Colonic mucosa (tissue), 4 donors: Measurements from ENCODE around the gene SH2D7. TPM values are rescaled to one million over a fixed set of nuclear protein-coding genes. Genes with fewer than 3 reads are reported as not detected.
A peak's percentile ranks its signal among the peaks of the same experiment; 100 is the strongest.

Experiments
- DNase-seq: peaks from one replicate; pipeline ENCODE4 v3.0.0-alpha.2; 2020
- H3K27ac ChIP-seq: fragments of 200-600 bp; one replicate; pipeline ENCODE4 v1.8.0; 2021
- H3K27me3 ChIP-seq: fragments of 200-600 bp; one replicate; pipeline ENCODE4 v1.8.0; 2021
- H3K36me3 ChIP-seq: fragments of 200-600 bp; one replicate; pipeline ENCODE4 v1.8.0; 2021
- H3K4me1 ChIP-seq: fragments of 200-600 bp; one replicate; pipeline ENCODE4 v1.8.0; 2021; ENCODE audit warnings: mild to moderate bottlenecking
- H3K4me3 ChIP-seq: fragments of 200-600 bp; one replicate; pipeline ENCODE4 v1.8.0; 2021
- H3K9ac ChIP-seq, 2 donors: one replicate each; pipeline ENCODE4 v1.7.0; 2013; ENCODE audit warnings: control low read depth in 2 of 2, low read depth in 2 of 2, low read length in 2 of 2
- H3K9me3 ChIP-seq: fragments of 200-600 bp; one replicate; pipeline ENCODE4 v1.8.0; 2021
- CTCF ChIP-seq: fragments of 200-600 bp; IDR thresholded peaks from one replicate; pipeline ENCODE4 v1.8.0; 2022; ENCODE audit warnings: antibody characterized with exemption, mild to moderate bottlenecking
- intact Hi-C: fragments of 100-400 bp; cut with DNase I; formaldehyde crosslinking; loops from one replicate; pipeline ENCODE4 v1.14.1; 2022
- total RNA-seq, 2 donors: library from RNA; stranded (reverse); fragmentation: NEBNext Ultra II Directional in 1 of 2; extraction: Animal tissue kit (Norgen Biotek cat#: 25700) in 1 of 2; gene quantifications; one replicate each; pipeline ENCODE4 v1.2.1, GENCODE V29; 2021
- donor health status: healthy.
- donor health status: DM: no; HTN: no; CAD: no.
- donor health status: DM: no; HTN: no; CAD: no.

Gene SH2D7
- total RNA-seq, 2 donors from 2014 or later: 0.58 to 1.6 TPM

DNA sequence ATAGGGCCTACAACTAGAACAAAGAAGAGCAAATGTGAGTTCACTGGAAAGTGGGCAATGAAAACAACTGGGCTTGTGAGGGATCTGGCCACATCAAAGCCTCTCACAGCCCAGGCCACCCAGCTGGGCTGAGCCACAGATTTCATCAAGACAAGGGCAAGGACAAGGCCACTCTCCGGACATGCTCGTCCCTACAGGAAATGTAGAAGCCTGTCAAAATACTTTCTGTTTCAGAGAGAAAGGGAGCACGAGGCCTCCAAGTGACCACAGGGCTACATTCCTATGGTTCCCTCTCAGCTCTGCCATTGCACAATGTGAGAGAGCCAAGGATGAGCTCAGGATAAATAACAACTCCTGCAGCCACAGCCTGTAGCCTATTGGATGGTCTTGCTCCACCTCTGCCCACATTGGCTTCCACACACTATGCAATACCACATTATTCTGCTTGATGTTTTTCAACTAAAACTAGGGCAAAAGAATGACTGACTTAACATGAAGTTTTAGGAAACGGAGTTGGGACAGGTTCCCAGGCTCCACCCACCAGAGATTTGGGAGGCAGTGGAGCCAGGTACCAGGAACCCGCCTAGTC lies 27.0 kb upstream of the SH2D7 start:
- H3K9me3 ChIP-seq: no peaks in the 10 kb centered on the region
- peaks cover 32% of the 10 kb centered on the region for H3K4me1 ChIP-seq
- H3K27me3 ChIP-seq: no peaks in the 10 kb centered on the region
- TF ChIP-seq CTCF: no peak
- peak overlapping the region in 1 of 2 donors; percentile 36 for H3K9ac ChIP-seq
- no peak overlapping the region for H3K4me3 ChIP-seq
- no peak for DNase-seq
- peak overlapping the region; percentile 62 for H3K27ac ChIP-seq
- H3K36me3 ChIP-seq: no peaks in the 10 kb centered on the region
- intact Hi-C loops: no loop called here

GRCh38 chr15:78065973-78066946 lies 26.1 kb upstream of the SH2D7 start:
- no peak for DNase-seq
- Histone ChIP-seq H3K27me3 (no peaks in the 10 kb centered on the region), H3K36me3 (no peaks in the 10 kb centered on the region), H3K4me1 (peaks cover 31% of the 10 kb centered on the region), H3K9ac (peak overlapping the region in 1 of 2 donors; percentile 36), H3K27ac (peak overlapping the region; percentile 62), H3K9me3 (no peaks in the 10 kb centered on the region), H3K4me3 (no peak overlapping the region)
- no peak for TF ChIP-seq CTCF
- intact Hi-C loops: no loop called here

DNA sequence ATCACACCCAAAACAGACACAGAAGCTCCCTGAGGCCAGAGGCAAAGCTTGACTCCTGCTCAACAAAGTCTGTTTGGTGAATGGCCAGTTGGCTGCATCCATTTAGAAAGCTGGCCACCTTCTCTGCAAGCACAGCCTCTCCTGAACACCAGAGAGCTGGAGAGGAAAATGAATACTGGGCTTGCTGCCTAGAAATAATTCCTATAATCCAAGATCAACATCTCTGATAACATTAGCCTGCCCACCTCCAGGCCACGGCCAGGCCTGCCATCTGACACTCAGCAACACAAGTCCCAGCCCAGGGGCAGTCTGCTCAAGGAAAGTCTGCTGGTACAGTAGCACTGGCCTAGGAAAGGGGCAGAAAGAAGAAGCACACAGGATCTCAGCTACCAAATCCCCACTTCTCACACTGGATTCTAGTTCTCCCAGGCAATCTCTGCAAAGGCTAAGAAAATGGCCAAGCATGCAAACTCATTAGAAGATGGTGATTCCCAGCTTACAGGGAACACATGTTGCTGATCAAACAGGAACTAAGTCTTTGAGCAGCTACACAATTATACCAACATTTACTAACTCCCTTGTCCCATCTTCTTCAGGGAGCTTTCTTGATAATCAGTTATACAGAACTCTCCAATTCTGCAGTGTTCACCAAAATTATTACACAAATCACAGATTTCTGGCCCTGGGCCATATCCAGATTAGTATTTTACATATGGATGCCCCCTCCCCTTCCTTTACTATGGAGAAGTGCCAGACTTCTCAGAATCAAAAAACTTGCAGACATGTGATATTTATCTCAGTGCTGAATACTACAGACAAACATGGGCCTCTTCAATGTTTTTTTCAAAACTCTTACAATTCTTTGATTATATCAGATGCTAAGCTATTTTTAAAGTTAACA lies 24.8 kb upstream of the SH2D7 start:
- DNase-seq: no peak
- intact Hi-C loops: no loop called here
- Histone ChIP-seq H3K27me3 (no peaks in the 10 kb centered on the region), H3K9me3 (no peaks in the 10 kb centered on the region), H3K4me1 (peaks cover 22% of the 10 kb centered on the region), H3K4me3 (no peak overlapping the region), H3K36me3 (no peaks in the 10 kb centered on the region), H3K9ac (peak overlapping the region in 1 of 2 donors; percentile 62), H3K27ac (peak overlapping the region; percentile 62)
- no peak for TF ChIP-seq CTCF

DNA sequence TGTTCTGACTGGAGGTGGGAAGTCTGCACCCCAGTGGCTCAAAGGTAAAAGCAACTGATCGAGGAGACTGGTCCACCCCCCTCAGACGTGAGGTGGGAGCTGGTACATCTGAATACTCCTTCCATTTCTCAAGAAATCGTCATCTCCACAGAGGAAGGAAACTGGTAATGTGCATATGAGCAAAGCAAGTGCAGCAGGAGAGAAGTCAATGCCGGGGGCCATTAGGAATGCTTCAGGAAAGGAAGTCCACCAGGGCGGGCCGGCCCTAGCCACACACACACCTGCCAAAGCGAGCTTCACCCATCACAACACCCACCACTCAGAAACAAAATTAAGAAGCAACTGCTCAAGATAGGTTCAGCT lies 23.3 kb upstream of the SH2D7 start:
- Histone ChIP-seq H3K9me3 (no peaks in the 10 kb centered on the region), H3K9ac (peak overlapping the region in 1 of 2 donors; percentile 68), H3K4me3 (no peak overlapping the region), H3K36me3 (no peaks in the 10 kb centered on the region), H3K27ac (peak overlapping the region; percentile 54), H3K4me1 (peaks cover 19% of the 10 kb centered on the region), H3K27me3 (no peaks in the 10 kb centered on the region)
- no peak for TF ChIP-seq CTCF
- intact Hi-C loops: no loop called here
- DNase-seq: no peak

DNA sequence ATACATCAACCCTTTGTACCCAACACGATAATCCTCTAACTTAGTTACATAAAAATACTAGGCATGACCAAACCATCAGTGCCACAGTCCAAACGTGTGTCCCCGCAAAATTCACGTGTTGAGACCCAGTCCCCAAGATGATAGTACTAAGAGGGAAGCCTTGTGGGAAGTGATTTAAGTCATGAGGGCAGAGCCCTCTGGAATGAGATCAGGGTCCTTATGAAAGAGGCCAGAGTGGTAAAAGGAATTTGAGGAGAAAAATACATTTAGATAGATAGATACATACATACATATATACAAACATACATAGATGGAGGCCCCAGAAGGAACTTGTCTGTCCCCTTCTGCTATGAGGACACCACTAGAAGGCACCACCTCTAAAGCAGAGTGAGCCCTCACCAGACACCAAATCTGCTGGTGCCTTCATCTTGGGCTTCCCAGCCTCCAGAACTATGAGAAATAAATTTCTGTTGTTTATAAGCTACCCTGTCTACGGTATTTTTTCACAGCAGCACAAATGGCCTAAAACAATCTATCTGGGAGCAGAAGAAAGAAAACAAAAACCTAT lies 22.8 kb upstream of the SH2D7 start:
- peak overlapping the region in 1 of 2 donors; percentile 44 for H3K9ac ChIP-seq
- no peaks in the 10 kb centered on the region for H3K9me3 ChIP-seq
- H3K4me1 ChIP-seq: peaks cover 19% of the 10 kb centered on the region
- H3K36me3 ChIP-seq: no peaks in the 10 kb centered on the region
- H3K27ac ChIP-seq: peak overlapping the region; percentile 54
- intact Hi-C loops: no loop called here
- no peak overlapping the region for H3K4me3 ChIP-seq
- TF ChIP-seq CTCF: no peak
- H3K27me3 ChIP-seq: no peaks in the 10 kb centered on the region
- no peak for DNase-seq
